HG02885 (cell line): ENCODE results near the gene ZNF827.

ENCODE experiments used
- ATAC-seq: cut with Tn5 transposase; IDR thresholded peaks from one replicate; pipeline ENCODE4 v1.9.1; 2021; ENCODE audit warnings: mild to moderate bottlenecking; ENCODE audit not compliant: unreplicated experiment, poor library complexity

ZNF827 gene

GRCh38 chr4:145891958-145892357 lies 46.7 kb downstream of the ZNF827 start:
- ATAC-seq = no peak

GRCh38 chr4:145890689-145891088 lies 47.9 kb downstream of the ZNF827 start:
- no peak for ATAC-seq

- no peak for ATAC-seq
Observed at GRCh38 chr4:145888393-145888792, 50.2 kb downstream of the ZNF827 start.

- ATAC-seq = no peak
Observed at GRCh38 chr4:145887241-145887991, 51.2 kb downstream of the ZNF827 start.

GRCh38 chr4:145886871-145887240 lies 51.8 kb downstream of the ZNF827 start:
- ATAC-seq = no peak

GRCh38 chr4:145885666-145886065 lies 53.0 kb downstream of the ZNF827 start:
- no peak for ATAC-seq

- ATAC-seq = peak; percentile 63
Observed at GRCh38 chr4:145884775-145885174, 53.8 kb downstream of the ZNF827 start.

GRCh38 chr4:145883101-145883694 lies 55.4 kb downstream of the ZNF827 start:
- ATAC-seq = no peak

- no peak for ATAC-seq
Observed at GRCh38 chr4:145882604-145883003, 56.0 kb downstream of the ZNF827 start.

GRCh38 chr4:145881989-145882388 lies 56.6 kb downstream of the ZNF827 start:
- ATAC-seq = no peak

- peak; percentile 40 for ATAC-seq
Observed at GRCh38 chr4:145881576-145881975, 57.0 kb downstream of the ZNF827 start.

- ATAC-seq = no peak
Observed at GRCh38 chr4:145880355-145880960, 58.2 kb downstream of the ZNF827 start.

GRCh38 chr4:145879598-145879997 lies 59.0 kb downstream of the ZNF827 start:
- ATAC-seq = no peak

GRCh38 chr4:145878501-145879435 lies 59.9 kb downstream of the ZNF827 start:
- no peak for ATAC-seq

GRCh38 chr4:145876531-145877180 lies 62.0 kb downstream of the ZNF827 start:
- ATAC-seq = no peak

GRCh38 chr4:145873901-145874300 lies 64.7 kb downstream of the ZNF827 start:
- no peak for ATAC-seq

- ATAC-seq = no peak
Observed at GRCh38 chr4:145871209-145871608, 67.4 kb downstream of the ZNF827 start.

GRCh38 chr4:145870155-145871020 lies 68.2 kb downstream of the ZNF827 start:
- peak; percentile 33 for ATAC-seq
